Kidney tubule cell (primary cell): ENCODE data around the gene TMEM117.

ENCODE experiments used
- DNase-seq: peaks from one replicate; pipeline ENCODE4 v3.0.0-alpha.2; 2018; ENCODE audit warnings: low spot score

The TMEM117 gene

DNA sequence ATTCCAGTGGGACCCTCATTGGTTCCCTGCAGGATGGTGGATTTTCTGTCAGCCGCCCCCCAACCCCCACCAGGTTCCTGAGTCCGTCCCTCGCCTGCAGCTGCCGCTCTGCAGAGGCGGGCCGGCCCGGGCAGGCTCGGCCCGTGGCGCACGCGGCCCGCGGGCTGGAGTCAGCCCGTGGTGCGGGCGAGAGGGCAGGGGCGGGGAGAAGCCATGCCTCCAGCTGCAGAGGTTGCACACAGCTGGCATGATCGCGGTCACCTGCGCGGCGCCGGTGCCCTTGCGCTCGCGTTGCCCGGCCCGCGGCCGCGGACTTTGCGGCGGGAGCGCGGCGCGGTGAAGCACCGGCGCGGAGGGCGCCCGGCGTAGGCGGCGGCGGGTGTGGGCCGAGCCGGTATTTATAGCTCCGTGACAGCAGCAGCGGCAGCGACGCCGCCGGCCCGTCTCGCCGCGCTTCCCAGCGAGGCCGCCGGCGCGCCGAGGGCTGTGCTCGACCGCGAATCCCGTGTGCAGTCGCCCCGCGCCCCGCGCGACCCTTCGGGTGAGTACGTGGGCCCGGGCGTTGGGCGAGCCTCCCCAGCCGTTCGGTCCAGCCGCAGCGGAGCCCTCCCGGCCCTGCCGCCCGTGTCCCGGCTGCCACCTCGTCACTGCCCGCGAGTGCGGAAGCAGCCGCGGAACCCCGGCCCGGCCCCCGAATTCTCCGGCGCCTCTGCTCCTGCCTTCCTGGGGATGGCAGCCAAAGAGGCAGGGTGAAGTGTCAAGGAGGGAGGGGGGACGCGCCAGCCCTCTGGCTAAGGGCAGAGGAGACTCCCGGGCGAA is at the start of gene TMEM117:
TSS of gene TMEM117 (plus strand) at position 426 of the 819 bp plus-strand sequence.
- DNase-seq = peak; percentile 59

DNA sequence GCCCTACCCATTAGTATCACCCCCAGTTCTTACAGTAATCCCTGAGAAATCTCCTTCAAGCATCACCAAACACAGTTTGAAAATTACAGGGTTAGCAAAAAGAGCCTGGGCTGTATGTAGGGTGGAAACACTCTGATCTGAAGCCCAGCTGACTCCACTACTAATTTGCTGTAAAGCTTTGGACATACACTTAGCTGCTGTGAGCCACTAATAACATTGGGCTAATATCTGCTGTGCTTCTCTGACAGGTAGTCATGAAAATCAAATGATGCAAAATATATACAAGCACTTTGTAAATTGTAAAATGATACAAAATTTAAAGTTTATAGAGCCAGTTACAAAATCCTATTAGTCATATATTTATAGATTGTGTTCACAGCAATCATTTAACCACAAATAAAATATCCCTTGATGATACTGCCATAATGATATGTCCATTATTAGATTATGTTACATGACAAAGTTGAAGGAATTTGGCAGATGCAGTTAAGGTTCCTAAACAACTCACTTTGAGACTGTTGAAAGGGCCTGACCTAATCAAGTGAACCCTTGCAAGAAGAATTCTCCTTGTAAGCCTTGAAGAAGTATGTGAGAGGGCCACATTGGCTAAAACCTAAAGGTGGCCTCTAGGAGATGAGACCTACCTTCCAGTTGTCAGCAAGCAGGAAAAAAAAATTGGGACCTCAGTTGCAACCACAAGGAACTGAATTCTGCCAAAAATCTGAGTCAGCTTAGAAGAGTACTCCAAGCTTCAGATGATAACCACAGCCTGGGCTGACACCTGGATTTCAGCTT is 48.8 kb upstream of the TMEM117 start:
- no peak for DNase-seq

DNA sequence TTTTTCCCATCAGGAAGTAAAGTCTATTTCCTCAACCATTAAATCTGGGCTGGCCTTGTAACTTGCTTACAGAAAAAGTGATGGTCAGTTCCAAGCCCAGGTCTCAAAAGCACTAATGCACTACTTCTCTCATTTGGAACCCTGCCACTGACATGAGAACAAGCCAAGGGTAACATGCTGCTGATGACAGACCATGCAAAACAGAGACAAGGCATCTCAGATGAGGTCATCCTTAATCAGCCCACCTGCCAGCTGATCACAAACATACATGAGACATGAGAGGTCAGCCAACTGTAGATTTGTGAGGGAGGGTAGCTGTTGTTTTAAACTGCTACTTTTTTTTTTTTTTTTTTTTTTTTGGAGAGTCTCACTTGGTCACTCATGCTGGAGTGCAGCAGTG is 45.9 kb upstream of the TMEM117 start:
- DNase-seq = peak; percentile 74

DNA sequence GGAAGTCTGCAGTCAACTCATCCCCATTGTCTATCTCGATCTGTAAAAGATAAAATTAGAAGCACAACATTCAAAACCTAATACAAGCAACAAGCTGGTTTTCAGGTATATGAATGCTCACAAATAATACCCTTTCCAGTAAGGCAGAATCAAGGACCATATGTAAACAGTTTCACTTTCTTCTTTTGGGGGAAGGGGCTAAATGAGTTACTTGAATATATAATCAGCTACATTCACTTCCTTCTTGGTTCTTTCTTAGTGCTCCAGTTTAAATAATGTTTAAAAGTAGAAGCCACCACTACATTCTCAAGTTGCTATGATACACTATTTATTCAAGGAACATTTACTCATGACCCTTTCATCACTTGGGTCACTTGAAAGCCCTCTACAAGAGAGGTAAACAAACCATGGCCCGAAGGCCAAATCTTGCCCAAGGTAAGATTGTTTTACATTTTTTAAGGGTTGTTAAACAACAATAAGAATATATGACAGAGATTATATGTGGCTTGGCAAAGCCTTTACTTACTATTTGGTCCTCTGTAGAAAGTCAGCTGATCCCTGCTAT is 40.1 kb upstream of the TMEM117 start:
- DNase-seq = peak; percentile 29

DNA sequence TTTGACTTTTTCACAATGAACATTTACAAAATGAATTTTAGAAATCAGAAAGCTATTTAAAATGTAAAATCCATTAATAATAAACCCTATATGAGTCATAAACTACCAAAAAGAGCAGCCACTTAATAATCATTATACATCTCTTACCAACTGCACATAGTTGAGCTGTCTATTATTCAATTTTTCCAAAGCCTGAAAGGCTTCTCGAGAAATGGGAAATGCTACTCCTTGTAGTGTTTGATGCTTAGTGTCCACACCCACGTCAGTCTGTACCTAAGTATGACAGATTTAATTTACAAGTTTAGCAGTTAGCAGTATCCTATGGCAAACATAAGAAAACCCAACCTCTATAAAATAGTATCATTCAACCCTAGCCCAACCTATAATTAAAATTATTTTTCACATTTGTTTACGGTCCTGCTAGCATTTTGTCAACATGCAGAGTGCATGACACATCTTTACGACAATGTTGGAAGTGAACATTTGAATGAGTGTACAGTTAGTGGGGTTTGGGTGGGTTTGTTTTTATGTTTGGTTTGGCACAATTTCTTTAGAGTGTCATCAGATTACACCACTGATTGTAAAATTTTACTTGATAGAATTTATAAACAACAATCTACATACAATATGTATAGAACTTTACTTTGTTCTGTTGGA is 38.2 kb upstream of the TMEM117 start:
- no peak for DNase-seq

DNA sequence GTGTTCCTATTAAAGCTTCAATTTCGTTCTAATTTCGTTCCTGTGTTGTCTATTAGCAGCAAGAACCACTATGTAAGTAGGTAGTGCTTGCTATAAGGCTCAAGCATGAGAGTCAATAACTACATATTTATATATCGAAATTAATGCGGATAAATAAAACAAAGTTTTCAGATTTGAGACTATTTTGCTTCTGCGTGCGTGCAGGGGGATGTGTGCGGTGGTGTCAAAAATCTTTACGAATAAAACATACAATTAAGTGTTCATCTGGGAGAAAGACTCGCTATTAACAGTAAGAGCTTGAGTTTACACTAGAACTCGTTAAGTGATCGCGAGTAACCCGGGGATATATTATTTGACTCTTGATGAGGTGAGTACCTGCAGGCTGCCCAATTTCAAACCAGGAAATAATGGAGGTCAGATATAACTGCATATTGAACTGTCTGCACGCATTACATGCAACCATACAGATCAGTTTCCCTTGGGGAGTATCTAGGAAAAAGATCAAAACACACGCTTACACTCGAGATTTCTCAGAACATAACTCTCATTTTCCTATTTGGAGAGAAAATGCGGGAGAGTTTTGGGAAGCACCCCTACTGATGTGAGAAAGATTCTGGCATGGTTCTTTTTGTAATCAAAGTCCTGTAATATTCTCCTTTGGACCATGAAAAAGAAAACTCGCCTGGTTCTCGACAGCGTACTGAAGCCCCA is 30.6 kb upstream of the TMEM117 start:
- DNase-seq = peak; percentile 17

DNA sequence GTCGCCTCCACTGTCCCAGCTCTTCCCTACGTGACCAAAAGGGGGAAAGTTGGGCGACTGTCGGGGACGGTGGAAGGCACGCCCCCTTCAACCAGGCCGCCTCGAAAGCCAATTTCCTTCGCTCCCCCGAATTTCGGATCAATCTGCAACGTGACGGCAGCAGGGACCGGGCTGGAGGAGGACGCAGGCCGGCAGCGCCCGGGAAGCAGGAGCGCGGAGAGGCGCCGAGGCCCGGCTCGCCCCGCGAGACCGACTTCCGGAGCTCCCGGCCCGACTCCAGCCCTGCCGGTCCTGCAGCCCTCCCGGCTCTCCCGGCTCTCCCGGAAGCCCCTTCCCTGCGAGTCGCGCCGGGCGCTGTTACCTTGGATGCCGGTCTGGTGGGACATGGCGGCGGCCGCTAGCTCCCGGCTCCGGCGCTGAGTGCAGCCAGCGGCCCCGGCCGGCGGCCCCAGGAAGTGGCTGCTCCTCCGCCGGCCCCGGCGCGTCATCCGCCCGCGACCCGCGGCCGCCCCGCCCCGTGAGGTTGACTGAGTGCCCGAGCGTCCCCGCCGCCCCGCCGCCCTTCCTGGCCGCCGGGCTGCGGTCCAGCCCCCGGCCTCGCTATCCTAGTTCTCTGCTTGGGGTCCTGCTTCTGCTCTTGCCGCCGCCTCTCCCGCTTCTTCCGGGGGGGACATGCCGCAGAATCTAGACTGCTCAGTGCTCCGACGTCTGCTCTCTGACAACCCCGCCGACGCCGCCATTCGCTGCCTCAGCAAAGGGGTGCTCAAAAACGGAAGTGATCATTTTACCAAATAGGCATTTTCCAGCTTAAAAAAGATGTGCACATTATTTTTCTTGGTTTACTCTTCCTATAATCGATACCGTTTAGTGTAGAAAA is 29.8 kb upstream of the TMEM117 start, which contains the start of gene TWF1:
TSS of gene TWF1 (minus strand) at position 458 of the 877 bp plus-strand sequence. CDS start at position 386, 72 bp downstream.
- peak; percentile 84 for DNase-seq

DNA sequence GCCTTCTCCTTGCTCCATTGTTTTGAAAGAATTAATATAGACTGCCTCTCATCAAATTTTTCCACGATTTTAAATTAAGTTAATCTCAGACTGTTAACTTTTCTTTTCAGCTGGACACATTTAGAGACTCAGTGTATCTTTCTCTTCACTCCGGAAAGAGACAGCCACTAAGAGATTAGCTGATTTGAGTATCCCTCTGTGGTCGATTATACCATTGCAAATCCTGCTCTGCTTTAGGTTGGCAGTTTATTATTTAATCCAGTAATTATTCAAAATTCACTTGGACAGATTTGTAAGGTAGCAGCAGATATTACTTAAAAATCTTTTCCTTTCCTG is 29.2 kb upstream of the TMEM117 start:
- no peak for DNase-seq

DNA sequence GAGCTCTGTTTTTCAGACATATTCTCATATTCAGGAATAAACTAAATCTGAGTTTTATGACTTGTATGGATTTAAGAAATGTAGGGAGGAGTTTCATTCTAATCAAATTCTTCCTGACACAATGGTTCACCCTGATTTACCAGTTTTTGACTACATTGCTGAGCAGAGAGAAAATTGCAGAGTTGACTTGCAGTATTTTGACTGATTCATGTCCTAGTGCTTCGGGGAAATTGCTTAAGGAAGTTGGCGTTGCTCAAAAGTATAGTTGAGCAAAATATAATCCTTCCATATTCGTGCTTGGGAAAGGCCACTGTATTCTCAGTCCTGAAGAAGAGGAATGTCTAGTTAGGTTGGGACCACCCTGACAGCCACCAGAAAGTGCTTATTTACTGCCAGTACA is 28.5 kb upstream of the TMEM117 start:
- no peak for DNase-seq

DNA sequence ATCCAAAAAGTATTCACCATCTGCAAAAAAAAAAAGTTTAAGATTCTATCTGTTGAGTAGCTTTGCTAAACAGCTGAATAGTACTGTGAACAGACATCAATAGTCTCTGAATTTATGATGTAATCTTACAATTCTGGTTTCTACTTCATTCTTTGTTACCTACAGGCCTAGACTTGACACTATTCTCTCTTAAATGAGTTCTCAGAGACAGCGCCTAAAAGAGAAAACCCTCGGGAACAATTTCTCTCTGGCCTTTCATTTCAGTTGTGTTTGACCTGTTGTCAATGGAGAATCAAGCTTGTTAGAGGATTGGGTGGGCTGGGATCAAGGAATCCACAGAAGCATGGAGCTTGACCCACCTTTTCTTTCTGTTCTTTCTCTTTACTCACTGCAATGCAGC is 23.8 kb upstream of the TMEM117 start:
- DNase-seq = no peak

DNA sequence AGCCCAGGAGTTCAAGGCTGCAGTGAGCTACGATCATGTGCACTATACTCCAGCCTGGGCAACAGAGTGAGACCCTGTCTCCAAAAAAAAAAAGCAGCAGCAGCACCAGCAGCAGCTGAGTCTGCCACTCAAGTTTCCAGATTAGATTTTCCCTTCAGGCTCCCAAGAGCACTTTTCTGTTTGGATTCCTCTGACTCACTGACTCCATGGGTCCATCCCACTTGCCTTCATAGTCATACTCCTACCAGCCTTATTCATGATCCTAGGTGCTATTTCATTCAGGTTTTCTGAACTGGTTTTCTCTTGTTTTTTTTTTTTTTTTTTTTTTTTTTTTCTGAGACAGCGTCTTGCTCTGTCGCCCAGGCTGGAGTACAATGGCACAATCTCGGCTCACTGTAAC is 23.0 kb upstream of the TMEM117 start:
- peak; percentile 65 for DNase-seq

DNA sequence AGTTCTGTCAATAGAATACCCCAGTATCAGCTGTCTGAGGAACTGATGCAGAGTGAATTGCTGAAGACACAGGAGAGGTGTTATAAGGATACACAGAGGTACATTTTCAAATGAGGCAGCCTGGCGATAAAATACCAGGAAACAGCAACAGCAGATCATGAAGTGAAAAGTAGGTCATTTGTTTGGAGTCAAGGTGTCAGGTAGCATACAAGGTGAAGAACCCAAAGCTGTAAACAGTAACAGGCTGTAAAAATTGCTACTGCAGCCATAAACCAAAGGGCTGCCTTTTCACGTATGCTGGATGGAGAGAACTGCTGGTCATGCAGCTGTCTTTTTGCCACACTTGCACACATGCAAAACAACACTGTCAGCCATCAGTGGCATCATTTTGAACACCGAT is 20.5 kb upstream of the TMEM117 start:
- no peak for DNase-seq

DNA sequence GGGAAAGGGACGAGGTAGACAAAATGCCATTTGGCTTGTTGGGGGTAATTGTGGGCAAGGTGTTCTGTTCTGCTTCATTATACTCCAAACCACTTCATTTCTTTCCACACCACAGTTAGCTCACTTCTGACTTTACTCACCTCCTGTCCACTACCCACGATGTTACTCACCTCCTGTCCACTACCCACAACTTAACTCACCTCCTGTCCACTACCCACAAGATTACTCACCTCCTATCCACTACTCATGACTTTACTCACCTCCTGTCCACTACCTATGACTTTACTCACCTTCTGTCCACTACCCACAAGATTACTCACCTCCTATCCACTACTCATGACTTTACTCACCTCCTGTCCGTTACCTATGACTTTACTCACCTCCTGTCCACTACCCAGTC is 19.7 kb upstream of the TMEM117 start:
- peak; percentile 90 for DNase-seq

DNA sequence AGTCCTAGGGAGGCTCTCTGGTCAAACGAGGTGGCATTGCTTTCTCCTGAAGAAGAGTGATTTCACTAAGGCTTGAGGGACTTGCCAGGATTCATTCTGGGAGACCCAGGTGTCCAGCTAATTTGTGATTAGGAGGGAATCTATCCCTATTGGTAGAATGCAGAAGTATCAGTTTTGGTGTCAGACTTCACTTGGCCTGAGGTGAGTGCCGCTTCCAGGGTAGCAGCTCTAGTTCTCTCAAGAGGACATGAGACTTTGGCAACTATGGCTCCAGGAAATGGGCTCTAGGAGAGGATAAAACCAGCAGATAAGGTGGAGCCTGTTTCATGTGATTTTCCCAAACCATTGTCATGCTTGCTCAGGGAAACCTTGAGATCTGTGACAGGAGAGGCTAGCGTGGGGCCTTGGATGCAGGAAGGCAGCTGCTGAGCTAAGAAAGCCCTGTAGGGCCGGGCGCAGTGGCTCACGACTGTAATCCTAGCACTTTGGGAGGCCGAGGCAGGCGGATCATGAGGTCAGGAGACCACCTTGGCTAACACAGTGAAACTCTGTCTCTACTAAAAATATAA is 11.6 kb upstream of the TMEM117 start:
- no peak for DNase-seq

DNA sequence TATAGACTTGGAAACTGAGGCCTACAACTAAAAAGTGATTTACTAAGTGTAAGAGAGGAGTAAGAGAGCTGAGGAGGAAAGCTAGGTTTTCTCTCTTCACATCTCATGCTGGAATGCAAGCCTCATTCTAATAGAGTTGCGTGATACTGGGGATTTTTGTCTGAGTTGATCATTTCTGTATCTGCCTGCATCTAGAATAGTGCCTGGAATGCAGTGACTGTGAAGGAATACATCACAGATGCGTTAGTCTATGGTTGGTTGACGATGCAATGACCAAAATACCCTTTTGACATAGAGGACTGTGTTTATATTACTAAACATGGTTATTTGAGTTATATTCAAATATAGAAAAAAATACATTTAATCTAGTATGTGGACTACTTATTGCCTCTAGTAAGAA is 9.2 kb upstream of the TMEM117 start:
- DNase-seq = peak; percentile 68

DNA sequence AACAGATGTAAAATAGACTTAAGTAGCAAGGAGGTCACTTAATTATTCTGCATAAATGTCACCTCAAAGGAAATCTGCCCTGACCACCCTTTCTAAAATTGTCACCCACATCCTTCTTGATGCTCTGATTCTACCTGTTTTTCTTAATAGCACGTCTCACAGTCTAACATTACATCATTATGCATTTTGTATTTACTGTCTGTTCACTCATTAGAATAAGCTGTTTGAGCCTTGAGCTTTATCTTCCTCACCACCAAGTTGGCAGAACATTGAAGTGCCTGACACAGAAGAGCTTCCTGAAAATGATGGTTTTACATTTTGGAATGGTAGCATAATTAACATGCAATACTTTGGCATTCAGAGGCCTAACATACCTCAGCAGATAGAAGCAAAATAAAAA is 8.8 kb upstream of the TMEM117 start:
- no peak for DNase-seq

DNA sequence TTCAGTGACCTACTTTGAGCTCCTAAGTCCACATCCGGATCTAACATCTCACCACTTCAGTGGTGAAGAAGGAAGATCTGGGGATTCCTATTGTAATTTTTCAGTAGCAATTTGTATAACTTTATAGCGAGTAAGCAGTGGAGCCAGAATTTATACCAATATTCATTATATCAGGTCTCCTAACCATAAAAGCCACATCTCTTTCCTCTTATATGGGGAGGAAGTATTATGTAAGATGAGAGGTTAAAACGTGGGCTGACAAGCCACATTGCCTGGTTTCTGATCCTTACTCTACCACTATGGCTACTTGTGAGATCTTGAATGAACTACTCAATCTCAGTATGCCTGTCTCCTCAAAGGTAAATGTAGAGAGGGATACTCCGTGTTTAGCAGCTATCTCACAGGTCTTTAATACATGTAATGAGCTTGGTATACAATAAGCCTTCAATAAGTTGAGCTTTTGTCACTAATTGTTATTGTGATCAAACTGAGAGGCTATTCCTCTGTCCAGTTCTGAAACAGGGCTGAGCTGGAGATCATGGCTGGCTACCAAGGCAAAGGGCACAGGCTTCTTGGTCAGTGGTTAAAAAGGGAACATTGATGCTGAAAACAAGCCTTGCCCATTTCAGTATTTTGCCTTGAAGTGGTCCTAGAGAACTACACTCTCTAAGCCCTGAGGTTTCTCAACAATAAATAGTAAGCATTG is 3.3 kb upstream of the TMEM117 start:
- no peak for DNase-seq

DNA sequence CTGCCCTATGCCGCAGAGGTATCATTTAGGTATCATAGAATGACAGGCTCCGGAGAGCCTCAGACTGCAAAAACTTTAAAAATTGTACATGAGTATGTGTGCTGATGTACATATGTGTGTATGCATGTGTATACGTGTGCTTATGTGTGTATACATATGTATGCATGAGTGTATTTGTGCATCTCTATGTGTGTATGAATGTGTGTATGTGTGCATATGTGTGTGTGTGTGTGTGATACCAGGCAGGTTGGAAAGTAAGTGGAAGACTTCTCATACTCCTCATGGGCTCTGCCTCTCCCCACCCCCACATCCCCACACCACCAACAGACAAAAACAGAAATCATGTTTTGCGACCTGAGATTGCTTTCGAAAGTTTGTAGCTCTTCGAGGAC is 621 bp upstream of the TMEM117 start:
- no peak for DNase-seq

DNA sequence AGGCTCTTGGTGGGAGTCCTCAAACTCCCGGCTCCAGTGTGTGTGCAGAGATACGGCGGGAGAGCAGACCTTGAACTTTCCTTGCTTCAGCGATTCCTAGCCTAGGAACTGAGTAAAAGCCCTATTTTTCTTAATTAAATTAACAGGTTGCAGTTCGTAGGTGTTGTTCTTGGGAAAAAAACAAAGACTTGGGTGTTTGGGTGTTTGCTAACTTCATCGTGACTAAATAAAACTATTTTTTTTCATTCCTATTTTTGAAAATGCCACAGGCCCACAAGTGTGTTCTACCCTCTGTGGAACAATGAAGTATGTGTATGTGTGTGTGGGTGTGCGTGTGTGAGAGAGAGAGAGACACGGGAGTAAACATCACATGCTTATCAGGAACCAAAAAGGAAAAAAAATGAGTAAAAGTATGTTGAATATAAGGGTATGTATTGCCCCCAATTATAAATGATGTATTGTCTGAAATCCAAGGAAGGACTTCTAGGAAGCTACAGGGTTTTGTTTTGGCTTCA is 651 bp downstream of the TMEM117 start:
- peak; percentile 61 for DNase-seq

DNA sequence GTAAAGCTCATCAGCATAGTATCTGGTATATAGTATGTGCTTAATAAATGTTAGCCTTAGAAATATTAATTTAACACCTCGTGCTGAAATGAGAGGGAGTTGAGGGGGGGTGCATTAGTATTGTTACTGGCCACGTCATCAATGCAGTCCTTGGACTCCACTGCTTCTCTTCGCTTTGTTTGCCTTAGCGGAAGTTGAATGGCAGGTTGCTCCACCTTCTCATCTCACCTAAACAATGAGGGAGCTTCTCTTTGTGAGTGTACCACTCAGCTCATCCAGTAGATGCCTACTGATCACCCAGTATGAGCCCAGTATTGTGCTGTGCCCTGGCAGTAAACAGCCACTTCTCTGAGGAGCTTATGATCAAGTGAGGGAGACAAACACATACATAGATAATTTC is 4.5 kb downstream of the TMEM117 start:
- no peak for DNase-seq
